SK-N-SH treated with all-trans-retinoic acid at 6 μM for 48 hours (cell line): ENCODE results near the gene ADAMTS9.

Experiments used
- ARNTL ChIP-seq: fragments of 450-650 bp; formaldehyde crosslinking; IDR thresholded peaks from 2 replicates; pipeline ENCODE4 v1.5.0; 2020; ENCODE audit warnings: low read depth, mild to moderate bottlenecking, moderate library complexity, borderline replicate concordance
- OSR1 ChIP-seq: fragments of 250-450 bp; sonication (Bioruptor Pico); IDR thresholded peaks from 2 replicates; pipeline ENCODE4 v1.8.0; 2022; ENCODE audit warnings: moderate library complexity, mild to moderate bottlenecking, inconsistent platforms
- PPARA ChIP-seq: fragments of 250-450 bp; sonication (Bioruptor Pico); IDR thresholded peaks from 2 replicates; pipeline ENCODE4 v1.5.0; 2020; ENCODE audit warnings: mild to moderate bottlenecking, borderline replicate concordance
- TCF4 ChIP-seq: fragments of 250-450 bp; sonication (Bioruptor Pico); IDR thresholded peaks from 2 replicates; pipeline ENCODE4 v1.8.0; 2021; ENCODE audit warnings: mild to moderate bottlenecking, moderate library complexity, borderline replicate concordance
- ZFP3 ChIP-seq: fragments of 250-450 bp; sonication (Bioruptor Pico); IDR thresholded peaks from 2 replicates; pipeline ENCODE4 v1.5.0; 2020; ENCODE audit warnings: mild to moderate bottlenecking, moderate library complexity
- ZFP30 ChIP-seq: fragments of 450-650 bp; formaldehyde crosslinking; IDR thresholded peaks from 2 replicates; pipeline ENCODE4 v1.5.0; 2022; ENCODE audit warnings: mild to moderate bottlenecking, moderate library complexity
- TF ChIP-seq, protein P1 (sequence below): fragments of 250-450 bp; sonication (Bioruptor Pico); IDR thresholded peaks from 2 replicates; pipeline ENCODE4 v1.5.1; 2020; ENCODE audit warnings: low read depth, mild to moderate bottlenecking, moderate library complexity
- TF ChIP-seq, protein P2 (sequence below): fragments of 250-450 bp; sonication (Bioruptor Pico); IDR thresholded peaks from 2 replicates; pipeline ENCODE4 v1.8.0; 2020; ENCODE audit warnings: mild to moderate bottlenecking, moderate library complexity, borderline replicate concordance

DNA sequence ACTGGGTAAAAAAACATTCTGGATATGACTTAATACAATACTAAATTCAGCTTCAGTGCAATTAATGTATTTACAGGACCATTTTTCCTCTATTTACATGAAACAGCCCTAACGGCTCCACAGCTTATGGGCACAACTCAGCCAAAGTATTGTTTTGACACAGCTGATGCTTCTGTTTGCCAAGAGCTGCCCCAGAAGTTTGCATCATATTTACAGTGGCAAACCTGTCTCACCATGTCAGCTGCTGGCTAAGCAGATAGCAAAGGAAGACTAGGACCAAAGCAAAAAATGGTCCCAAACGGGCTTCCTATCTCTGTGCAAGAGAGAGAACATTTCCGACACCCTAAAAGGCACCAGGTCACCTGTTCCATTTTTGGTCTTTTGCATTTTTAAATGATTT lies 94.5 kb downstream of the ADAMTS9 start:
- TF ChIP-seq ZFP30 (CRISPR knock-in tag): no peak
- TF ChIP-seq, protein P1, sequence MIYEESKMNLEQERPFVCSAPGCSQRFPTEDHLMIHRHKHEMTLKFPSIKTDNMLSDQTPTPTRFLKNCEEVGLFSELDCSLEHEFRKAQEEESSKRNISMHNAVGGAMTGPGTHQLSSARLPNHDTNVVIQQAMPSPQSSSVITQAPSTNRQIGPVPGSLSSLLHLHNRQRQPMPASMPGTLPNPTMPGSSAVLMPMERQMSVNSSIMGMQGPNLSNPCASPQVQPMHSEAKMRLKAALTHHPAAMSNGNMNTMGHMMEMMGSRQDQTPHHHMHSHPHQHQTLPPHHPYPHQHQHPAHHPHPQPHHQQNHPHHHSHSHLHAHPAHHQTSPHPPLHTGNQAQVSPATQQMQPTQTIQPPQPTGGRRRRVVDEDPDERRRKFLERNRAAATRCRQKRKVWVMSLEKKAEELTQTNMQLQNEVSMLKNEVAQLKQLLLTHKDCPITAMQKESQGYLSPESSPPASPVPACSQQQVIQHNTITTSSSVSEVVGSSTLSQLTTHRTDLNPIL (CRISPR knock-in tag): no peak
- TF ChIP-seq OSR1 (CRISPR knock-in tag): no peak
- TF ChIP-seq TCF4 (CRISPR knock-in tag): no peak
- TF ChIP-seq, protein P2, sequence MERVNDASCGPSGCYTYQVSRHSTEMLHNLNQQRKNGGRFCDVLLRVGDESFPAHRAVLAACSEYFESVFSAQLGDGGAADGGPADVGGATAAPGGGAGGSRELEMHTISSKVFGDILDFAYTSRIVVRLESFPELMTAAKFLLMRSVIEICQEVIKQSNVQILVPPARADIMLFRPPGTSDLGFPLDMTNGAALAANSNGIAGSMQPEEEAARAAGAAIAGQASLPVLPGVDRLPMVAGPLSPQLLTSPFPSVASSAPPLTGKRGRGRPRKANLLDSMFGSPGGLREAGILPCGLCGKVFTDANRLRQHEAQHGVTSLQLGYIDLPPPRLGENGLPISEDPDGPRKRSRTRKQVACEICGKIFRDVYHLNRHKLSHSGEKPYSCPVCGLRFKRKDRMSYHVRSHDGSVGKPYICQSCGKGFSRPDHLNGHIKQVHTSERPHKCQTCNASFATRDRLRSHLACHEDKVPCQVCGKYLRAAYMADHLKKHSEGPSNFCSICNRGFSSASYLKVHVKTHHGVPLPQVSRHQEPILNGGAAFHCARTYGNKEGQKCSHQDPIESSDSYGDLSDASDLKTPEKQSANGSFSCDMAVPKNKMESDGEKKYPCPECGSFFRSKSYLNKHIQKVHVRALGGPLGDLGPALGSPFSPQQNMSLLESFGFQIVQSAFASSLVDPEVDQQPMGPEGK (CRISPR knock-in tag): no peak
- TF ChIP-seq PPARA (CRISPR knock-in tag): no peak
- TF ChIP-seq ZFP3 (CRISPR knock-in tag): no peak
- TF ChIP-seq ARNTL (CRISPR knock-in tag): no peak
